WTC11 (cell line): ENCODE measurements around the gene GRM8.

Experiments used
- CBFB ChIP-seq: sonication (generic); formaldehyde crosslinking; IDR thresholded peaks from 2 replicates; pipeline ENCODE4 v1.8.1; 2022; ENCODE audit warnings: mild to moderate bottlenecking, low read depth, missing genetic modification reagents
- CREM ChIP-seq: sonication (generic); formaldehyde crosslinking; IDR thresholded peaks from 2 replicates; pipeline ENCODE4 v1.8.1; 2022; ENCODE audit warnings: mild to moderate bottlenecking, missing genetic modification reagents, moderate library complexity
- E2F4 ChIP-seq: sonication (generic); formaldehyde crosslinking; IDR thresholded peaks from 2 replicates; pipeline ENCODE4 v1.8.1; 2022; ENCODE audit warnings: low read depth, mild to moderate bottlenecking, moderate library complexity, missing genetic modification reagents, borderline replicate concordance
- JUN ChIP-seq: sonication (generic); formaldehyde crosslinking; IDR thresholded peaks from 2 replicates; pipeline ENCODE4 v1.8.0; 2023; ENCODE audit warnings: mild to moderate bottlenecking, missing genetic modification reagents
- MLX ChIP-seq: sonication (generic); formaldehyde crosslinking; IDR thresholded peaks from 2 replicates; pipeline ENCODE4 v1.8.1; 2023; ENCODE audit warnings: mild to moderate bottlenecking, missing genetic modification reagents, moderate library complexity
- SMAD4 ChIP-seq: sonication (generic); formaldehyde crosslinking; IDR thresholded peaks from 2 replicates; pipeline ENCODE4 v1.8.0; 2022; ENCODE audit warnings: mild to moderate bottlenecking, missing genetic modification reagents
- TF ChIP-seq, protein P1 (sequence below): fragments of 200-600 bp; IDR thresholded peaks from 2 replicates; pipeline ENCODE4 v1.8.0; 2022; ENCODE audit warnings: antibody characterized with exemption
- TF ChIP-seq, protein P2 (sequence below): sonication (generic); formaldehyde crosslinking; IDR thresholded peaks from 2 replicates; pipeline ENCODE4 v1.8.0; 2022; ENCODE audit warnings: mild to moderate bottlenecking, missing genetic modification reagents

- TF ChIP-seq, protein P1, sequence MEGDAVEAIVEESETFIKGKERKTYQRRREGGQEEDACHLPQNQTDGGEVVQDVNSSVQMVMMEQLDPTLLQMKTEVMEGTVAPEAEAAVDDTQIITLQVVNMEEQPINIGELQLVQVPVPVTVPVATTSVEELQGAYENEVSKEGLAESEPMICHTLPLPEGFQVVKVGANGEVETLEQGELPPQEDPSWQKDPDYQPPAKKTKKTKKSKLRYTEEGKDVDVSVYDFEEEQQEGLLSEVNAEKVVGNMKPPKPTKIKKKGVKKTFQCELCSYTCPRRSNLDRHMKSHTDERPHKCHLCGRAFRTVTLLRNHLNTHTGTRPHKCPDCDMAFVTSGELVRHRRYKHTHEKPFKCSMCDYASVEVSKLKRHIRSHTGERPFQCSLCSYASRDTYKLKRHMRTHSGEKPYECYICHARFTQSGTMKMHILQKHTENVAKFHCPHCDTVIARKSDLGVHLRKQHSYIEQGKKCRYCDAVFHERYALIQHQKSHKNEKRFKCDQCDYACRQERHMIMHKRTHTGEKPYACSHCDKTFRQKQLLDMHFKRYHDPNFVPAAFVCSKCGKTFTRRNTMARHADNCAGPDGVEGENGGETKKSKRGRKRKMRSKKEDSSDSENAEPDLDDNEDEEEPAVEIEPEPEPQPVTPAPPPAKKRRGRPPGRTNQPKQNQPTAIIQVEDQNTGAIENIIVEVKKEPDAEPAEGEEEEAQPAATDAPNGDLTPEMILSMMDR: no peak
- TF ChIP-seq CBFB (no peak), CREM (no peak), E2F4 (CRISPR knock-in tag) (no peak), SMAD4 (CRISPR knock-in tag) (no peak), JUN (CRISPR knock-in tag) (no peak), MLX (no peak)
- TF ChIP-seq, protein P2, sequence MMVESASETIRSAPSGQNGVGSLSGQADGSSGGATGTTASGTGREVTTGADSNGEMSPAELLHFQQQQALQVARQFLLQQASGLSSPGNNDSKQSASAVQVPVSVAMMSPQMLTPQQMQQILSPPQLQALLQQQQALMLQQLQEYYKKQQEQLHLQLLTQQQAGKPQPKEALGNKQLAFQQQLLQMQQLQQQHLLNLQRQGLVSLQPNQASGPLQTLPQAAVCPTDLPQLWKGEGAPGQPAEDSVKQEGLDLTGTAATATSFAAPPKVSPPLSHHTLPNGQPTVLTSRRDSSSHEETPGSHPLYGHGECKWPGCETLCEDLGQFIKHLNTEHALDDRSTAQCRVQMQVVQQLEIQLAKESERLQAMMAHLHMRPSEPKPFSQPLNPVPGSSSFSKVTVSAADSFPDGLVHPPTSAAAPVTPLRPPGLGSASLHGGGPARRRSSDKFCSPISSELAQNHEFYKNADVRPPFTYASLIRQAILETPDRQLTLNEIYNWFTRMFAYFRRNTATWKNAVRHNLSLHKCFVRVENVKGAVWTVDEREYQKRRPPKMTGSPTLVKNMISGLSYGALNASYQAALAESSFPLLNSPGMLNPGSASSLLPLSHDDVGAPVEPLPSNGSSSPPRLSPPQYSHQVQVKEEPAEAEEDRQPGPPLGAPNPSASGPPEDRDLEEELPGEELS: no peak
Observed at GRCh38 chr7:126806614-126807013, 446.1 kb downstream of the GRM8 start.
